Fibroblast of lung (primary cell): ENCODE results near the gene LENG9. TPM values are rescaled to one million over a fixed set of nuclear protein-coding genes. Genes with fewer than 3 reads are reported as not detected.

Source experiments
- DNase-seq, 2 donors: peaks; one replicate each; pipeline versions ENCODE4 v3.0.0 to v3.0.0-alpha.2; 2010; ENCODE audit warnings: low read depth in 2 of 2
- H2AFZ ChIP-seq: 2 replicates; pipeline ENCODE4 v1.5.1; 2012; ENCODE audit warnings: low read length, control low read depth, inconsistent platforms
- H3K27ac ChIP-seq: 2 replicates; pipeline ENCODE4 v1.5.1; 2011; ENCODE audit warnings: low read length, control low read depth; ENCODE audit not compliant: insufficient read depth
- H3K27me3 ChIP-seq: 2 replicates; pipeline ENCODE4 v1.5.1; 2011; ENCODE audit warnings: mild to moderate bottlenecking, low read length; ENCODE audit not compliant: control insufficient read depth, insufficient read depth
- H3K36me3 ChIP-seq: 2 replicates; pipeline ENCODE4 v1.5.1; 2011; ENCODE audit warnings: low read length; ENCODE audit not compliant: control insufficient read depth, insufficient read depth
- H3K4me1 ChIP-seq: 2 replicates; pipeline ENCODE4 v1.5.1; 2011; ENCODE audit warnings: low read length; ENCODE audit not compliant: control insufficient read depth, insufficient read depth; ENCODE audit errors: extremely low read depth
- H3K4me2 ChIP-seq: 2 replicates; pipeline ENCODE4 v1.5.1; 2011; ENCODE audit warnings: low read length, control low read depth; ENCODE audit not compliant: insufficient read depth; ENCODE audit errors: extremely low read depth
- H3K4me3 ChIP-seq, 4 experiments: fragments of 200-600 bp in 1 of 4; sonication (generic) in 1 of 4; replicated peaks in 1 of 4; 2 replicates each; pipeline ENCODE4 v1.5.1; 2011 to 2016; ENCODE audit warnings: low read length in 4 of 4, low read depth in 3 of 4, mild to moderate bottlenecking in 3 of 4, control low read depth in 2 of 4, inconsistent platforms in 1 of 4, mixed read lengths in 1 of 4; ENCODE audit not compliant: insufficient read depth in 1 of 4; ENCODE audit errors: control extremely low read depth in 1 of 4
- H3K79me2 ChIP-seq: 2 replicates; pipeline ENCODE4 v1.5.1; 2012; ENCODE audit warnings: mild to moderate bottlenecking, low read length, inconsistent platforms; ENCODE audit not compliant: control insufficient read depth, insufficient read depth
- H3K9ac ChIP-seq: 2 replicates; pipeline ENCODE4 v1.5.1; 2011; ENCODE audit warnings: mild to moderate bottlenecking, low read length, control low read depth; ENCODE audit not compliant: insufficient read depth
- H3K9me3 ChIP-seq: 2 replicates; pipeline ENCODE4 v1.5.1; 2012; ENCODE audit warnings: low read depth, low read length; ENCODE audit not compliant: control insufficient read depth, insufficient read depth
- H4K20me1 ChIP-seq: 2 replicates; pipeline ENCODE4 v1.5.1; 2011; ENCODE audit warnings: low read length; ENCODE audit not compliant: control insufficient read depth, insufficient read depth; ENCODE audit errors: extremely low read depth
- CTCF ChIP-seq, 2 donors: IDR thresholded peaks in 1 of 2; conservative IDR thresholded peaks in 1 of 2; 1 replicate in 1 of 2; 2 replicates in 1 of 2; pipeline ENCODE4 v1.5.1; 2011 to 2012; ENCODE audit warnings: low read length in 2 of 2, control low read depth in 1 of 2, inconsistent platforms in 1 of 2, low read depth in 1 of 2, mild to moderate bottlenecking in 1 of 2
- EZH2 ChIP-seq: IDR thresholded peaks from 2 replicates; pipeline ENCODE4 v1.5.1; 2012; ENCODE audit warnings: low read length, control low read depth, mild to moderate bottlenecking; ENCODE audit errors: missing control alignments
- polyA plus RNA-seq, 2 donors: library from polyadenylated mRNA; depleted of rRNA in 1 of 2; stranded (reverse) in 1 of 2; unstranded in 1 of 2; fragments of >200 nt; gene quantifications; 2 replicates each; pipeline ENCODE4 v1.2.1, GENCODE V29; 2011 to 2012; ENCODE audit warnings: missing spikeins in 1 of 2
- total RNA-seq: library from RNA; depleted of rRNA; stranded (reverse); fragments of >200 nt; gene quantifications from 2 replicates; pipeline ENCODE4 v1.2.1, GENCODE V29; 2014

The LENG9 gene
- total and polyA plus RNA-seq, 2 donors (not counting 1 experiment from before 2014, with no cell fraction given), result 0.84 to 16.7 TPM

GRCh38 chr19:54465426-54466109, 2.0 kb upstream of the LENG9 start:
- peaks cover 16% of the 10 kb centered on the region for H3K36me3 ChIP-seq
- DNase-seq, result no peak
- no peaks in the 10 kb centered on the region for H3K9me3 ChIP-seq
- no peak overlapping the region for H3K4me2 ChIP-seq
- H3K27ac ChIP-seq, result no peak overlapping the region
- peaks cover 22% of the 10 kb centered on the region for H3K4me1 ChIP-seq
- H3K79me2 ChIP-seq, result peaks cover 6% of the 10 kb centered on the region
- no peaks in the 10 kb centered on the region for H3K27me3 ChIP-seq
- H4K20me1 ChIP-seq, result no peaks in the 10 kb centered on the region
- TF ChIP-seq EZH2 (no peak), CTCF (conservative IDR thresholded peaks at IDR 0.05 in 1 of 2, IDR thresholded peaks at IDR 0.05 in 1 of 2; ENCODE audit: low read depth in 1 of 2, low read length in 2 of 2) (no peak)
- H3K9ac ChIP-seq, result no peak overlapping the region
- H3K4me3 ChIP-seq, result no peak overlapping the region
- no peak overlapping the region for H2AFZ ChIP-seq

- Histone ChIP-seq H3K9ac (peak overlapping the region; percentile 38), H3K4me2 (peak overlapping the region; percentile 83), H3K9me3 (no peaks in the 10 kb centered on the region), H3K79me2 (peaks cover 11% of the 10 kb centered on the region), H3K27ac (peak overlapping the region; percentile 96), H3K4me3 (peak overlapping the region; percentile 37 to 69 (median 58)), H3K36me3 (peaks cover 18% of the 10 kb centered on the region), H3K4me1 (peaks cover 22% of the 10 kb centered on the region), H4K20me1 (no peaks in the 10 kb centered on the region), H3K27me3 (no peaks in the 10 kb centered on the region), H2AFZ (peak overlapping the region; percentile 31)
- peak; percentile 81 to 87 for DNase-seq
- TF ChIP-seq EZH2, result no peak
- TF ChIP-seq CTCF (conservative IDR thresholded peaks at IDR 0.05 in 1 of 2, IDR thresholded peaks at IDR 0.05 in 1 of 2; ENCODE audit: low read depth in 1 of 2, low read length in 2 of 2), result no peak
Measured at GRCh38 chr19:54464630-54465425, 1.2 kb upstream of the LENG9 start.

- Histone ChIP-seq H3K27ac (peak overlapping the region; percentile 96), H3K9me3 (no peaks in the 10 kb centered on the region), H3K9ac (peak overlapping the region; percentile 38), H3K4me2 (peak overlapping the region; percentile 83), H3K4me3 (peak overlapping the region; percentile 37 to 69 (median 58)), H3K27me3 (no peaks in the 10 kb centered on the region), H3K79me2 (peaks cover 17% of the 10 kb centered on the region), H3K4me1 (peaks cover 22% of the 10 kb centered on the region), H3K36me3 (peaks cover 22% of the 10 kb centered on the region), H4K20me1 (no peaks in the 10 kb centered on the region), H2AFZ (peak overlapping the region; percentile 31)
- peak; percentile 80 to 85 for DNase-seq
- TF ChIP-seq EZH2, result no peak
- TF ChIP-seq CTCF (conservative IDR thresholded peaks at IDR 0.05 in 1 of 2, IDR thresholded peaks at IDR 0.05 in 1 of 2; ENCODE audit: low read depth in 1 of 2, low read length in 2 of 2), result no peak
Measured at GRCh38 chr19:54464044-54464629, 559 bp upstream of the LENG9 start.
